Epithelial cell of proximal tubule (primary cell): ENCODE data around the gene CD320. TPM values are rescaled to one million over a fixed set of nuclear protein-coding genes. Genes with fewer than 3 reads are reported as not detected.
"Not testable (repeated sequence)": the region's sequence is repeated elsewhere in the genome, so short reads cannot be mapped to it uniquely, and the experiment has no call there.

Source experiments
- DNase-seq: peaks from one replicate; pipeline ENCODE4 v3.0.0-alpha.2; 2011; ENCODE audit warnings: low read depth
- H3K4me3 ChIP-seq: 2 replicates; pipeline ENCODE4 v1.5.1; 2011; ENCODE audit warnings: low read depth, mild to moderate bottlenecking, low read length
- total RNA-seq: library from RNA; depleted of rRNA; stranded (reverse); fragments of >200 nt; gene quantifications from 2 replicates; pipeline ENCODE4 v1.2.3, GENCODE V29; 2015
- TF ChIP-seq, protein P1 (sequence below): conservative IDR thresholded peaks from 2 replicates; pipeline ENCODE4 v1.5.1; 2012; ENCODE audit warnings: low read depth, mild to moderate bottlenecking, low read length

CD320 gene
- total RNA-seq, 1 donor from 2014 or later, result 238 TPM

DNA sequence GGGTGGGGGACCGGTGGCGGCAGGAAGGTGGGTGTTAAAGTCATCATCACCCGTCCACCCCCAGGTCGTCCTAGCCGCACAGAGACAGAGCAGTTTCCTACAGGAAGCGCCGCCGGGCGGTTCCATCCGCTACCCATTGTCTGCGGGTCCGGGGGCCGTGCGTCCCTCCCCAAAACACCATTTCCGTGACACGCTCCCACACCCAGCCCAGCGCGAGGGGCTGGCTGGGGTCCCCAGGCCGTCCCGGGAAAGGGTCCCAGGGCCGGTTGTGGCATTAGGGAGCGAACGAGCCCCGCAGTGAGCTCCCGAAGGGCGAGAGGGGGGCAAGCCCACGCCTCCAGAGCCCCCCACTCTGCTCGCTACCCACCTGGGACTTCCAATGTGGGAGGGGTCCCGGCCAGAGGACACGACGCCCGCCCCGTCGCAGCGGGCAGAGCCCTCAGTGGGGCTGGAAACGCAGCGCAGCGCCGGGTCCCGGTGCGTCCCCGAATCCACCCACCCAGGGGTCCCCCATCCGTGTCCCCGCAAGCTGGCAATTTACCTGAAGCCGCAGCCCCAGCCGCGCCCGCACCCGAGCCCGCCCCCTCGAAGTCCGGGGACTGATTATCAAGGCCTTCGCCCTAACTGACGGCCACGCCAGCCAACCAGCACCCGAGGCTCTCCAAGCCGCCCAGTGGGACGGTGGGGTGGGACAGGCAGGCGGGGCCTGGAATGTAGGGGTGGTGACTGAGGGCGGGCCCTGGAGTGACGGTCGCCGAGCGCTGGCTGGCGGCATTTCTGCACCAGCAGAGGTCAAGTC lies 34.7 kb upstream of the CD320 start, which contains the start of gene KANK3:
TSS of gene KANK3 (minus strand) at position 579 of the 799 bp plus-strand sequence. CDS start 5,434 bp downstream, outside the sequence.
- H3K4me3 ChIP-seq, result peak within 1 kb of the TSS; percentile 42
- no peak for DNase-seq

DNA sequence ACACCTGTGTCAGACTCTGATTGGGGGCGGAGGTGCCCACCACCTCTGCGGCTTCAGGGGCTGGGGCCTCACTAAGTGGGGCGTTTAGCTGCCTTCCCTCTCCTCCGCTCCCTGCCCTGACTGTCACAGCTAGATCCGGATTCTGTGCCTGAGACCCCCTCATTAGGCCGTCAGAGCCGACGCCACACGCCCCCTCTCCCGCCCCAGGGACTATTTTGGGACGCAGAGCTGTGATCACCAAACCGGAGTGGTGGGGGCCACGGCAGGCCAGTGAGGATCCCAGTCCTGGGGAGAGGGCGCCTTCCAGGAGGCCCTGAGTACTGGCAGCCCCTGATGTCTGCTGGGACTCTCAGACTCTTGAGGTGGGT lies 34.1 kb upstream of the CD320 start:
- TF ChIP-seq, protein P1, sequence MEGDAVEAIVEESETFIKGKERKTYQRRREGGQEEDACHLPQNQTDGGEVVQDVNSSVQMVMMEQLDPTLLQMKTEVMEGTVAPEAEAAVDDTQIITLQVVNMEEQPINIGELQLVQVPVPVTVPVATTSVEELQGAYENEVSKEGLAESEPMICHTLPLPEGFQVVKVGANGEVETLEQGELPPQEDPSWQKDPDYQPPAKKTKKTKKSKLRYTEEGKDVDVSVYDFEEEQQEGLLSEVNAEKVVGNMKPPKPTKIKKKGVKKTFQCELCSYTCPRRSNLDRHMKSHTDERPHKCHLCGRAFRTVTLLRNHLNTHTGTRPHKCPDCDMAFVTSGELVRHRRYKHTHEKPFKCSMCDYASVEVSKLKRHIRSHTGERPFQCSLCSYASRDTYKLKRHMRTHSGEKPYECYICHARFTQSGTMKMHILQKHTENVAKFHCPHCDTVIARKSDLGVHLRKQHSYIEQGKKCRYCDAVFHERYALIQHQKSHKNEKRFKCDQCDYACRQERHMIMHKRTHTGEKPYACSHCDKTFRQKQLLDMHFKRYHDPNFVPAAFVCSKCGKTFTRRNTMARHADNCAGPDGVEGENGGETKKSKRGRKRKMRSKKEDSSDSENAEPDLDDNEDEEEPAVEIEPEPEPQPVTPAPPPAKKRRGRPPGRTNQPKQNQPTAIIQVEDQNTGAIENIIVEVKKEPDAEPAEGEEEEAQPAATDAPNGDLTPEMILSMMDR, result no peak
- DNase-seq, result no peak
- no peak overlapping the region for H3K4me3 ChIP-seq

More for the DNA sequence above, 34.7 kb upstream of the CD320 start, which contains the start of gene KANK3:
- TF ChIP-seq, protein P1, result no peak

DNA sequence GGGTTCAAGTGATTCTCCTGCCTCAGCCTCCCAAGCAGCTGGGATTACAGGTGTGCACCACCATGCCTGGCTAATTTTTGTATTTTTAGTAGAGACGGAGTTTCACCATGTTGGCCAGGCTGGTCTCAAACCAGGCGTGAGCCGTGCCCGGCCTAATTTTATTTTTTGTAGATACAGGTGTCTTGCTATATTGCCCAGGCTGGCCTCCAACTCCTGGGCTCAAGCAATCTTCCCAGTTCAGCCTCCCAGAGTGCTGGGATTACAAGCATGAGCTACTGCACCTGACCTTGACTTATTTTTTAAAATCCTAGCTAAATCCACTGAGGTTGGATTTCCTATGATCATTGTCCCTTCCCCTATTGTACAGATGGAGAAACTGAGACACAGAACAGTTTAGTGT lies 33.3 kb upstream of the CD320 start:
- not testable (repeated sequence) for H3K4me3 ChIP-seq, DNase-seq

DNA sequence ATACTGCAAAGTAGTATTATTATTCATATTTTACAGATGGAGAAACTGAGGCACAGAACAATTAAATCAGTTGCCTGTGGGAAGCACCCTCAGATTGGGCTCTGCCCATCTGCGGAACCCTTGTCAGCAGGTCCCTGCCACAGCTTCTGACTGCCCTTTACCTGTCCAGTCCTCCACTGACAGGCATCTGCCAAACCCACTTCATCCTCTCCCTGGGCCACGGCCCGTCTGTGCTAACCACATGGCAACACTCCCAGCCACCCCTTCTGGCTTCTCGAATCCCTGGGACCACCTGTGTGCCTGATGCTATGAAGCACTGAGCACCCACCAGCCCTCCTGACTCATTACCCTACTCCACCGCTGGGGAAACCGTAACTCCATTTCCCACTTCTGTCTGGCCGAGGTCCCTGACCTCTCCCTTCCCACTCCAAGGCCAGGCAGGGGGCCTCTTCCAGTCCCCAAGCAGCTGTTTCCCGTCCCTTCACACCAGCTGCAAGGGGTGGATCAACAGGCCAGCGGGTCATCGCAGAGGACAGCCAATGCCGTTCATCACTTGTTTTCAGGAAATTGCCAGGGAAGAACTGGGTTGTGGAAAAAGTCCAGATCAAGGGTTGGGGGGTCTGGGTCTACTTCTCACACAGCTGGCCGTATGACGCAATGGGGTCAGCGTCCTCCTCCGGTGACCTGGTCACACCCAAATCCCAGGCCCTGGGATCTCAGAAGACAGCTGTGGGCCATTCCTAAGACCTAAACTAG lies 32.4 kb upstream of the CD320 start:
- no peak overlapping the region for H3K4me3 ChIP-seq
- TF ChIP-seq, protein P1, result peak; percentile 9
- DNase-seq, result no peak

DNA sequence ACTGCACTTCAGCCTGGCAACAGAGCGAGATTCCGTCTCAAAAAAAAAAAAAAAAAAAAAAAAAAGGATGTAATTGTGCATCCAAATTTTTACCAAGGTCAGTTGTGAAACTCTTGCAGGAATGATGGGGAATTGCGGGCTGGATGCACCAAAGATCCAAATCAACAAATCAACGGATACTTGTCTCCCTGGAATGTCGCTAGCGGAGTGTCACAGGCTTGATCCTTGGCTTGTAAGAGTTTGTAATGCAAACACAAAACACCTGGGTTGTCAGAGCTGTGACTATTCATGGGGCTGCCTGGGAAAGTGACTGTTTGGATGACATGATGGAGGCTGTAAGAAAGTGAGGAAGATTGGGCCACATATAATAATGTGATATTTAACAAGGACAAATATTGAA lies 30.7 kb upstream of the CD320 start:
- H3K4me3 ChIP-seq, result no peak overlapping the region
- TF ChIP-seq, protein P1, result no peak
- no peak for DNase-seq

DNA sequence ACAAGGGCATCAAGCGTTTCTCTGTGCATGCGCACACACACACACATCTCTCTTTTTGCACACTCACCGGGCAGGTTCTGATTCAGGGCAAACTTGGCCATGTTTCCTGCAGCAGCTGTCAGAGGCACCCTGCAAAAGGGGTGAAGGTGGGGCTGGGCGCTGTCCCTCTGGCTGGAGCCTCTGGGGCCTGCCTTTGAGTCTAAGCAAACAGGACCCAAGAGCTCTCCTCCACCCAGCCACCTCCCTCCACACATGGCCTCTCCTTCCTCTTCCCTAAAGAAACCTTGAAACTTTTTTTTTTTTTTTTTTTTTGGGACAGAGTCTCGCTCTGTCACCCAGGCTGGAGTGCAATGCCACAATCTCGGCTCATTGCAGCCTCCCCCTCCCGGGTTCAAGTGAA lies 29.6 kb upstream of the CD320 start:
- H3K4me3 ChIP-seq, result no peak overlapping the region
- DNase-seq, result no peak
- TF ChIP-seq, protein P1, result no peak

DNA sequence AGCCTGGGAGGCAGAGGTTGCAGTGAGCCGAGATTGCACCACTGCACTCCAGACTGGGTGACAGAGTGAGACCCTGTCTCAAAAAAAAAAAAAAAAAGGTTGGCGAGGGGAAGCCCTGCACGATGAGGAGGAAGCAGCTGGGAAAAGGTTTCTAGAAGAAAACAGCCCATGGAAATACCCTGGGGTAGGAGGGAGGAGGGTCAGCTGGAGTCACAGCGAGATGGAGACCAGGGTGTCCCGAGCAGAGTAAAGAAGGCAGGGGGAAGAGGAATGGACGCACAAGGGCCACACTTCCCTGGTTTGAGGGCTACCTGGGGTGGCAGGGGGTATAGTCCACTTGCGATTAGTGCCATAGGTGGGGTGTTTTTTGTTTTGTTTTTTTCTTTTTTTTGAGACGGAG lies 28.5 kb upstream of the CD320 start:
- TF ChIP-seq, protein P1, result no peak
- no peak for DNase-seq
- no peak overlapping the region for H3K4me3 ChIP-seq
